Renal cortex interstitium (tissue), 11 donors: ENCODE measurements around the gene CALML4. TPM values are rescaled to one million over a fixed set of nuclear protein-coding genes. Genes with fewer than 3 reads are reported as not detected.
A peak's percentile ranks its signal among the peaks of the same experiment; 100 is the strongest.
"Not testable (repeated sequence)": the region's sequence is repeated elsewhere in the genome, so short reads cannot be mapped to it uniquely, and the experiment has no call there.

Source experiments
- DNase-seq, 11 donors: peaks; one replicate each; pipeline ENCODE4 v3.0.0-alpha.2; 2013; ENCODE audit warnings: low read depth in 9 of 11, low spot score in 4 of 11; ENCODE audit errors: extremely low read depth in 1 of 11
- polyA plus RNA-seq, 3 donors: library from polyadenylated mRNA; unstranded; fragments of 120-200 nt; gene quantifications; one replicate each; pipeline ENCODE4 v1.2.1, GENCODE V29; 2013; ENCODE audit not compliant: insufficient read length in 3 of 3

CALML4 gene
- polyA plus RNA-seq, 3 donors = 35.3 to 39.0 (median 37.2) TPM

GRCh38 chr15:68176601-68177000, 28.5 kb downstream of the CALML4 start:
- no peak for DNase-seq

GRCh38 chr15:68175526-68175925, 29.6 kb downstream of the CALML4 start:
- no peak for DNase-seq

GRCh38 chr15:68173119-68173518, 32.0 kb downstream of the CALML4 start:
- no peak for DNase-seq

- DNase-seq = not testable (repeated sequence)
Observed at GRCh38 chr15:68172037-68172436, 33.1 kb downstream of the CALML4 start.

GRCh38 chr15:68166847-68167246, 38.3 kb downstream of the CALML4 start:
- DNase-seq = no peak

- DNase-seq = no peak
Observed at GRCh38 chr15:68163191-68163590, 41.9 kb downstream of the CALML4 start.

- no peak for DNase-seq
Observed at GRCh38 chr15:68158046-68158628, 47.0 kb downstream of the CALML4 start.

- no peak for DNase-seq
Observed at GRCh38 chr15:68157074-68157473, 48.1 kb downstream of the CALML4 start.

- peak; percentile 35 to 77 (median 63) for DNase-seq
Observed at GRCh38 chr15:68154923-68155559, 50.1 kb downstream of the CALML4 start.

- no peak for DNase-seq
Observed at GRCh38 chr15:68152342-68152741, 52.8 kb downstream of the CALML4 start.

- no peak for DNase-seq
Observed at GRCh38 chr15:68151277-68151676, 53.9 kb downstream of the CALML4 start.

GRCh38 chr15:68150187-68150586, 54.9 kb downstream of the CALML4 start:
- DNase-seq = no peak

GRCh38 chr15:68149059-68149458, 56.1 kb downstream of the CALML4 start:
- no peak for DNase-seq

- no peak for DNase-seq
Observed at GRCh38 chr15:68148039-68148438, 57.1 kb downstream of the CALML4 start.

- no peak for DNase-seq
Observed at GRCh38 chr15:68145706-68146105, 59.4 kb downstream of the CALML4 start.

GRCh38 chr15:68143785-68144184, 61.3 kb downstream of the CALML4 start:
- DNase-seq = no peak

GRCh38 chr15:68143129-68143528, 62.0 kb downstream of the CALML4 start:
- no peak for DNase-seq
